ENCODE results near the gene UBE2O.

The UBE2O gene

DNA sequence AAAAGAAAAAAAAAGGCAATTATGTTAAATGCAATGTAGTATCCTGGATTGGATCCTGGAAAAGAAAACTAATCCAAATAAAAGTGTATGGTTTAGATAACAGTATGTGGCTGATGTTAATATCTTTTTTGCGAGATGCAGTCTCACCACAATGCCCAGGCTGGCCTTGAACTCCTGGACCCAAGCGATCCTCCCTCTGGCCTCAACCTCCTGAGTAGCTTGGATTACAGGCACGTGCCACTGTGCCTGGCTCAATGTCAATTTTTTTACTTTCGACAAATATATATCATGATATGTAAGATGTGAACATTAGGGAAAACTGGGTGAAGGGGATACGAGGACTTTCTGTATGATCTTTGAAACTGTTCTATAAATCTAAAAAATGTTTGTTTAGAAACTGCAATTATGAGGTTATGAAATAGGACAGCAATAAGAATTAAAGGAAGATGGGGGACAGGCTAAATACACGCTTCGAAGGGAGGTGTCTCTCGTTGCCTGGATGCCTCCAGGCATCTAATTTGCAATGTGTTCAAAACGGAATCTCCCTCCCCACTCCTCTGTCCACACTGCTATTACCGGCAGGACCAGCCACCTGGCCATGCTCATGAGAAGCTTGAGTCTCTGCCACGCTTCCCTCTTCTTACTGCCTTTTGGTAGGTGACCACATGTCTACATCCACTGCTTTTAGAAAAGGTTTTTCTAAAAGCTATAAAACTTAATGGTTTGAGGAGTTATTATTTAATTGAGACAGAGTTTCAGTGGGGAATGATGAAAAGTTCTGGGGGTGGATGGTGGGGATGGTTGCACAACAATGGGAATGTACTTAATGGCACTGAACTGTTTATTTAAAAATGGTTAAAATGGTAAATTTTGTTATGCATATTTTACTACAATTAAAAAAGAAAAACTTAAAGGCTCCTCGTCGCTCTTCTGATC lies 15.2 kb downstream of the UBE2O start:
- no peak for DNase-seq

DNA sequence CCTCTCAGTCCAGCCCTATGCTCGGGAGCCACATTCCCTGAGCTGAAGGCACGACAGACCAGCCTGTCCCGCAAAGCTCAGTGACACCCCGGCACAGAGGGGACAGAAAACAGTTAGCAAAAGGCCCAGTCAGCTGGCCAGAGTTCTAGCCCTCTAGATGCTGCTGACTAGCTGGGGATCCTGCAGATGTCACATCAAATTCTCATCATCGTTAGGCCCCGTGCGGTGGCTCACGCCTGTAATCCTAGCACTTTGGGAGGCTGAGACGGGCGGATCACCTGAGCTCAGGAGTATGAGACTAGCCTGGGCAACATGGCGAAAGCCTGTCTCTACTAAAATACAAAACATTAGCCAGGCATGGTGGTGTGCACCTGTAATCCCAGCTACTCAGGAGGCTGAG lies 17.2 kb downstream of the UBE2O start:
- DNase-seq: no peak

DNA sequence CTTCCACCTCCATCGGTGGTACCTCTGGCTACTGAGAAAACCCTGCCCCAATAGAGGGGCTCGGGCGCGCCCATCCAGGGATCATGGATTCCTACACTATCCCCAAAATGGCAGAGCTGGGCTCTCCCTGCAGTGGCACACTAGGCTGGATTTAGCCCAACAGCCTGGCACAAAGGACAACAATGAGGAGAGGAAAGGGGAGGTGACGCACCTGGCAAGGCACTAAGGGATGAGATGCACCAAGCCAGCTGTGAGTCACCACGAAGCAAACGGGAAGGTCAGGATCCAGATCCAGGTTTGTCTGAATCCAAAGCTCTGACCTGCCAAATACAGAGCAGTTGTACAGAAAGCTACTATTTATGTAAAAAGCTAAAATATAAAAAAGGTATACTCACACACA lies 18.1 kb downstream of the UBE2O start:
- DNase-seq: no peak

DNA sequence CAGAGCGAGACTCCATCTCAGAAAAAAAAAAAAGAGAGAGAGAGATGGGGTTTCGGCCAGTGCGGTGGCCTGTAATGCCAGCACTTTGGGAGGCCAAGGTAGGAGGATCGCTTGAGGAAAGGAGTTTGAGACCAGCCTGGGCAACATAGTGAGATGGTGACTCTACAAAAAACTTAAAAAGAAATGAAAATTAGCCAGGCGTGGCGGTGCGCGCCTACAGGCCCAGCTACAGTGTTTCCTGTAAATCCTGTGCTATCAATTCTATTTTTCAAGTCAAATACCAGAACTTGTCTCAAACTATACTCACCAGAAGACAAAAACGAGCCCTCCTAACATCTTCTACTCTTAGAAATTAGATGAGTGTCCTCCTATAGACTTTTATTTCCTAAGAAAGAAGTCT lies 19.3 kb downstream of the UBE2O start:
- no peak for DNase-seq

DNA sequence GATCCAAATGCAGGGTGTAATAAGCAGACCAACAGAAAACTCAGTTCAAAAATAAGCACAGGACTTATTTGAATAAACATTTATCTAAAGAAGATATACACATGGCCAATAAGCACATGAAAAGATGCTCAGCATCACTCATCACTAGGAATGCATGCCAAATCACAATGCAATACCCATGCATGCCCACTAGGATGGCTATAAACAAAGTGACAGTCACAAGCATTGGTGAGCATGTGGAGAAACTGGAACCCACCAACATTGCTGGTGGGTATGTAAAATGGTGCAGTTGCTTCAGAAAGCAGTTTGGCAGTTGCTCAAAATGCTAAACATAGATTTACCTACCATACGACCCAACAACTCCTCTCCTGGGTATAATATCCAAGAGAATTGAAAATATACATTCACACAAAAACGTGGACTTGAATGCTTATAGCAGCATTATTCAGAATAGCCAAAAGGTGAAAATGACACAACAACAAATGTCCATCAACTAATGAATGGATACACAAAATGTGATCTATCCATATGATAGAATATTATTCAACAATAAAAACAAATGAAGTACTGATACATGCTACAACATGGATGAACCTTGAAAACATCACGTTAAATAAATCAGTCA lies 20.1 kb downstream of the UBE2O start:
- no peak for DNase-seq

DNA sequence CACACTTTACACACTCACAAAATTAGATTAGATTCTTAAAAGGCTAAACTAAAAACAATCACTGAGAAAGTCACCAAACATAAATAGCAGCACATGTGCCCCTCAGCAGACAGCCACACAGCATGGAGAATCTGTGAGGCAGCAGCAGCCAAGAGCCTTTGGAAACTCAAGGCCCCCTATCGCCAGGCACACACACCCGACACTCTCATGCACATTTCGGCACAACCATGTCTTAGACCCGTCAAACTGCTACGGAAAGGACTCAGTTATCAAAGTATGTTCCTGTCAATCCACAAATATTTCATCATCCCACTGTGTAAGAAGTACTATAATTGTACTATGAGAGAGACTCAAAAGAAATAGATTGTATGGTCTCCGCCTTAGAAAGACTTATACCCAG lies 20.9 kb downstream of the UBE2O start:
- DNase-seq: no peak

DNA sequence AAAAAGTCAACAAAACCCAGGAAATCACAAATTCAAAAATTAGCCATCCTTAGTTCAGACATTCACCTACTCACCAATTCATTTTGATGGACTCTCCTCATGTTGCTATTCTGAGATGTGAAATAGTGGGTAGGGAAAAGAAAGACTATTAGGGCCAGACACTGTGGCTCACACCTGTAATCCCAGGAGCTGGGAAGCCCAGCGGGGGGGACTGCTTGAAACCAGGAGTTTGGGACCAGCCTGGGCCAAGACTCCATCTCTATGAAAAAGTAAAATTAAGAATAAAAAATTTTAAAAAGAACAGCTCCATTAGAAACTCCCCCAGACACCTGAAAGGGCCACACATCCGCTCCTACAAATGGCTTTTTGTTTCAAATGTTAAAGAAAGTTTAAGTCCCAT lies 21.4 kb downstream of the UBE2O start:
- no peak for DNase-seq

DNA sequence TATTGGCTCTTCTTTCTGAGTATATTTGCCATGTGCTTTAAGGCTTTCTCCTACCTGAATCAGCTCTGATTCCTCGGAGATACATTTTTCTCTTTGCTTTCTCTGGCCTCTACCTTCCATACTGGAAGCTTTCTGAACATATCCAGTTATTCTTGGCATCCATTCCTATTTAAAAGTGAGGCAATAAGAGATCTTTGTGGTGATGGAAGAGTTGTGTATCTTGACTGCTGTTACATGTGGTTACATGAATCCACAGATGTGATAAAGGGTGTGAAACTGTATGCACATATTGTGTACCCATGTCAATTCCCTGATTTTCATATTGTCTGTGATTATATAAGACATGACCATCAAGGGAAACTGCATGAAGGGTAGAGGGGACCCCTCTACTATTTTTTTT lies 24.4 kb downstream of the UBE2O start:
- DNase-seq: no peak

DNA sequence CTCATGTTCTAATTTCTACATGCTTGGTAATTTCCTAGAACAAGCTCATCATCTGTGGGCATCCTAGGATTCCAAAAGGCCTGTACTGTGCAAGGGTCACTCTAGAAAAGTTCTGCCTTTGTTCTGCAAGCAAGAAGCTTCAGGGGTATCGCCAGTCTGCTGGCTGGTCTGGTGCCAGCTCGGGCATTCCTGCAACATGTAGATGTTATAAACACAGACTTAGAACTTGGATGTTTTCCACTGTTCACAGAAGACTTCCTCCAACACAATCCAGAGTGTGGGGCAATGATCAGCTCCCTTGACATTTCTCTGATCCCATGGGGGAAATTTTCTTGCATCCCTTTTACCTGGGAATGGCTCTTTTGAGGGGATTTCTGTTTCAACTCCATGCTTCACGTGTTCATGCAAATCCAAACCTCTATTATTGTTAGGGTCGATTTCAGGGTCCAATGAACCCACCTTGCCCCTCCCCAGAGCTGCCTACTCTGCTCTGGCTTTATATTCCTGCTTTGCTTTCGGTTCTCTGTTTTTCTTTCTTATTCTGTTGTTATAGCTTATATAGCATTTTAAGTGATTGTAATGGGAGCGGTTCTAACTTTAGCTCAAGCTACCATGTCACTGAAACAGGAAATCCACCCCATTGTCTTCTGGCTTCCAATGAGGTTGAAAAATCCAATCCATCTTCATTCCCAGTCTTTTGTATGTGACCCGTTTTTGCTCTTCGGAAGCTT lies 25.3 kb downstream of the UBE2O start:
- no peak for DNase-seq

DNA sequence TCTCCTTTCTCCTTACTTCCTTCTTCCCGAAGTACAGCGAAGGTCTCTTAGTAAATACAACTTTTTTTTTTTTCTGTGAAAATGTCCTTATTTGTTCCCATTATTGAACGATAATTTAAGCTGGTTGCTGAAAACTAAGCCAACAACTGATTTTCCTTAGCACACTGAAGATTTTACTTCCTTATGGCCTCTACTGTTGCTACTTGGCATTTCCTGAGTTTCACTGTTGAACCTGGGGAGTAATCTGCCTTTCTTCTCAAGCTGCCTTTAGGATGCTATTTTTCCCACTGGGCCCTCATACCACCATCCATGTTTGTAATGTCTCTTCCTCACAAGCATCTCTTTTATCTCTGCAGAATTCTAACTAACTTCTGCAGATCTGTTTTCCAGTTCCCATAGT lies 26.1 kb downstream of the UBE2O start:
- DNase-seq: no peak

DNA sequence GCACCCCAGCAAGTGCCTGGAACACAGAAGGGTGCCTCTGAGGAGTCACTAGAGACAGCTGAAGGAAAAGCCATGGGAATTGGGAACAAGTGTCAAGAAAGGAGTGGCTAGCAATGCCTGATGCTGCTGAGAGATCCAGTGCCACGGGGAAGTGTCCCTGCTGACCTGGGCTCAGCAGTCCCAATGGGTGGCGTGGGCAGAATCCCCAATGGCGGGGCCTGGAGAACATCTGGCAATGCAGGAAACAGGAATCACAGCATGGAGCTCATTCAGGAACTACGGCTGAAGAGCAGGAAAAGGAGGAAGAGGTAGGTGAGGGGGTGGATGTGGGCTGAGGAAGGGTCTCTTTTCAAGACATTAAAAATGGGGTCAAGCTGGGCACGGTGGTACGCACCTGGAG lies 30.1 kb downstream of the UBE2O start:
- no peak for DNase-seq

DNA sequence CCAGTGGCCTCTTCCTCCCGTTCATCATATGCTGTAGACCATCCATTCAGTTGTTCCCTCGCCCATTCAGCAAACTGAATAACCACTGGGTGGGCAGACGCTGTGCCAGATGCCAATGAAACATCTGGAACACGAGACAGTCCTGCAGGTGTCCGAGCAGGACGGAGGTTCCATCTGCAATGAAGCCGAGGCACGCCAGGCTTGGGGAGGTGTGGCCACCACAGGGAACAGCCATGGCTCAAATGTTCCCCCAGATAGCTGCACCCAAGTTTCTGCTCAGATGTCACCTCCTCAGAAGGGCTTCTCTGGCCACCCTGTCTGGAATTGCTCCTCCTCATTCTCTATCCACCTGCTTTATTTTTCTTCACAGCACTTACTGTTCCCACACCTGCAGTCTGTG lies 30.5 kb downstream of the UBE2O start:
- DNase-seq: no peak

DNA sequence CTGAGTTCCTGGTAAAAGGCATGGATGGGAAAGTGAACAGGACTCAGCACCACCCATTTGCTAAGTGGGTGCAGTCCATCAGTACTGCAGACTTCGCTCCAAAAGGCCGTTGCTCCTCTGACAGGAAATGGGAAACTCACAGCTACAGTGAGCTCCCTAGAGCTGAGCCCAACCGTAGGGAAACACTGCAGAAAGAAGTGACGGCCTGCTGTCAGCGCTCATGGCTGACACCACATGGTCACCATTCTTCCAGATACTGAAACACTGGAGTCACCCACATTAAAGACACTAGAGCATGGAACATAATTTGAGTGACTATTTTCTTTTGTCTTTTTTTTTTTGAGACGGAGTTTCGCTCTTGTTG lies 31.9 kb downstream of the UBE2O start:
- DNase-seq: no peak

DNA sequence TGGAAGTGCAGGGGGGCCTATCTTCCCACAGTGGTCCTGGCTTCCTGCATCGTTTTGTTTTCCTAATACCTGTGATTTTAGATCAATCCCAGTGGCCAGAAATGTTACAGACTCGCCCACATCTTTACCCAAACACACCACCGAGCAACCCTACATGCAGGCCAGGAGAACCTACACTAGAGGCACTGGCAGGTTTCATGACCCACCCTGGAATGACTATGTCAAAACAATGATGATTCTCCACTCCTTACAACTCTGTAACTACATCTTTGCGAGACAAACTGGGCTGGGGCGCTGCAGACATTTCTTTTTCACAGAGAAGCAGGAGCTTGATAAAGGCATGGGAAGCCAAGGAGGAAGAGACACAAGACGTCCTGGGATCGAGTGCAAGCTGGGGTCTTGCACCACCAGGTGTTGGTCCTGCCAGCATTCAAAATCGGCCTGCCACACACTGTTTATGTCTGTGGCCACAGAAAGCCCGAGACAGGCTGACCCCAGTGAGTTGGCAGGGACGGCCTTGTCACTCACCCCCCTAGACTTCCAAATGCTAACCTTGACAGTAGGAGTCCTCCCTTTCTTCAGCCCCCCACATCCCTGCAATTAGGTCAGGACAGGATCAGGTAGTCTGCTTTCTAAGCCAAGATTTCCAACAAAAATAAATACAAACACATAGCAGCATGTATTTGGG lies 32.5 kb downstream of the UBE2O start:
- no peak for DNase-seq

DNA sequence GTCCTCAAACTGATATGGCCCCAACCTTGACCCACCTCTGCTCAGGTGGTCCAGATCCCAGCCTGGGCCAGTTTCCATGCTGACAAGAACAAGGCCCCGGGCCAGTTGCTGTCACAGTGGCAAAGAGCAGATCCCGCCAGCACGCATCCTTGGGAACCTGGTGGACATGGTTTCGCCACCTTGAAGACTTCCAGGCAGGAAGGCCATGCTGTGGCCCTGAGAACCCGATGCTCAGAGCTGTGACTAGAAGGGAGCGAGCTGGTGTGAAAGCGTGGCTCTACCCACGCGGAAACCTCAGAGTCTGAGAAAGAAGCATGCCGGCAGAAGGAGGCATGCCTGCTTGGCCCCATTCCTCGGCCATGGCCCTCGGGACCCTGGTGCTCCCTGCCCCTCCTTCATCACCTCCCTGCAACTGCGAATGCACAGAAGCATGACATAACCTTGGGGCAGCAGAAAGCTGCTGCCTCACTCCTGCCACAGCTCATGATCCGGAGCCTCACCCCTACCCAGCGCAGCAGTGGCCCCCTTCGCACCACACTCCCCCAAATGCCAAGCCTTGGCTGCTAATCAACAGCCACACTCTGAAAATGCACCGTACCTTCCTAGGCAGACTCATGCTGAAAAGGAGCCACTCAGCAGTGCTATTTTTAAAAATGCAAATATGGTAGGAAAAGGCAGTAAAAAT lies 33.2 kb downstream of the UBE2O start:
- no peak for DNase-seq

DNA sequence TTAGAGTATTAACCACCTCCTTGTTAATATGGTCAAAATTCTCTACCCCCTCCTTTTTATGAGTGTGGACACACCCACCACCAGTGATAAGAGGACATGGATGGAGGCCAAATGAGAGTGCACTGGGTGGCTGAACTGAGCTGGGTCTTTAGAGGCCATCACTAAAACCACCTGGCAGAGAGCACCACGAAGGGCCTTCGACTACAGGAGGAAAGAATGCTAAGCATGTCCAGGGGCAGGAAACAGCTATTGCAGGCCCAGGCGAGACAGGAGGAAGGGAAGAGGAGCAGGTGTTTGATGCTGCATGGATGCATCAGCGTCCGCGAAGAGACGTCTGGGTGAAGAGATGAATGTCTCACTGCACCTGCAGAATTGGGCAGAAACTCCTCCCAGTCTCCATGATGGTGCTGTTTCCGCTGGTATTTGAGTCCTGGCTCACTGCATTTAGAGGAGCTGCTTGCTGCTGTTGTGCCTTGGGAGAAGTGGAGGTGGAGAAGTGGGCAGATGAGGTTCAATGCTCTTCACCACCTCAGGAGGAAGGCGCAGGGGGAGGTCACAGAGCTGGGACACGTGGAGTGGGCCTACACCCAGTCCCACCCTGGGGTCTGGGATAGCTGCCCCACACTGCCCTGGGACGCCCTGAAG lies 35.3 kb downstream of the UBE2O start:
- peak; percentile 53 for DNase-seq

DNA sequence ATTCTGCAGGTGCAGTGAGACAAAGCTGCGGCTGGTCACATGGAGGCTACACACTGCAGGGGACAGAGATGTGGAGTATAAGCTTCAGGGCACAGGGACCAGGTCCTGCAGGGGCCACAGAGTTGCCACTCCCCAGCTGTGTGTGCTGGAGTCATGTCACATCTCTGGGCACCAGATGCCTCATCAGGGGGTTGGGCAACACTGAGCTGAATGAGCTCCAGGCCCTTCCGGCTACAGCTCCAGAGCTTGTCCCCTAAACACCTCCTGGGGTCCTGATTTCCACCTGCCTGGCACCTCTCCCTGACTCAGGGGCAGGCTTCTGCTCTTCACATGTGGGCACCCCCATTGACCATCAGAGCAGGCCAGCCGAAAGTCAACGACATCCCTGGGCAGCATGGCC lies 36.1 kb downstream of the UBE2O start:
- no peak for DNase-seq

DNA sequence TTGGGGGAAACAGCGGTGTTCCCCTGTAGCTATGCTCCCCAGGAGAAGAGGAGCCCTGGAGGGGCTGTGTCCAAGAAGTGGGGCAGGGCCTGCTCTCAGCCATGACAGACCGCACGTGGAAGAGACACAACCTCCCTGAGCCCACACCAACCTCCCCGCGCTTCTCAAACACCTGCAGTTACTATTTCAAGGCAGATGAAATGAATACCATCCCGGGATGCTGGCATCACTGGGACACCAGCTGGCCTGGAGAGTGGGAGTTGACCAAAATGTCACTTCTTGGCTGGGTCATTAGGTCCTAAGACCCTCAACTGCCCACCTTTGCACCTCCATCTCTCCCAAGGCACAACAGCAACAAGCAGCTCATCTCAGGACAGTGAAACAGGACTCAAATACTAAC lies 36.5 kb downstream of the UBE2O start:
- no peak for DNase-seq

DNA sequence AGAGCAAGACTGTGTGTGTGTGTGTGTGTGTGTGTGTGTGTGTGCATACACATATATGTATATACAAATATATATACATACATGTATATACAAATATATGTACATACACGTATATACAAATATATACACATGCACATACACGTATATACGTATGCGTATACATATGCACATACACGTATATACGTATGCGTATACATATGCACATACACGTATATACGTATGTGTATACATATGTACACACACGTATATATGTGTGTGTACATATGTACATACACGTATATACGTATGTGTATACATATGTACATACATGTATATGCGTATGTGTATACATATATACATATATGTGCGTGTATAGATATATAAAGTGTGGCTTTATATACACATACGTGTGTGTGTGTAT lies 37.2 kb downstream of the UBE2O start:
- DNase-seq: no peak

DNA sequence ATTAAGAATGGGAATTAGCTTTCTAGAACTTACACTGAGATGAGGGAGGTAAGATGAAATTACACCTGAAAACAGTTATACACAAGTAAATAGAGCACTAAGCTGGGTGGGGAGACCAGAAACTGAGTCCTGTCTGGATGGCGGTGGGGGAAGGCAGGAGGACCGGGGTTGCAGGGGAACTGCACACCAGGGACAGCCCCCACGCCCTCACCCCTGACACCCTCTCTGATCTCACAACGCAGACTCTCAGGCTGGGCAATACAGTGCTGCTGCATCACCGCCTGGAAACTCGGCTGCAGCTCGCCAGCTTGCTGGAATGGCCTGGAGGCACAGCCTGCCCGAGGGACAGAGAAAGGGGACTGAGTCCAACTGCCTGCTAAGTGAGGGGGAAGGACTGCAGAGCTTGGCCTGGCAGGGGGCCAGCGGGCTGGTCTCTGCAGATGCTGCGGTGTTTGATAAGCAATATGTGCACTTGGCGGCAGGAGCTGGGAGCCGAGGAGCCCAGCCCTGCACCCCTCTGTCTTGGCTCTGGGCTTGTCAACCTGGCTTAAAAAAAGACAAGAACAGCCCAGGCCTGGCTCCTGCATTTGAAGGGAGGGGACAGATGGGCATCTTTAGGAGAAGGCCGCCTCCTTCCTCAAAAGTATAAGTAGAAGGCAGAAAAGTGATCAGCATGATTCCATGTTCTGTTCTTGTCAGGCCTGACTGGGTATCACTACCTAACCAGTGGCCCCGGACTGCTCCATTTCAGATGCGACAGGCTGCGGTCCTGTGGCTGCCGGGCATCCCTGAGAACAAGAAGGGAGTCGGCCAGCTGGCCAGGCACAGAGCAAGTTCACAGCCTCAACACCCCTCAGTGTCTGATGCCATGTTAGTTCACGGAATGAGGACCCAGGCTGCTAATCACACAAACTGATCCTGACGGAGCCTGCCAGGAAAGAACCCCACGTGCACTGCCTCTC lies 38.3 kb downstream of the UBE2O start:
- peak; percentile 54 for DNase-seq

DNA sequence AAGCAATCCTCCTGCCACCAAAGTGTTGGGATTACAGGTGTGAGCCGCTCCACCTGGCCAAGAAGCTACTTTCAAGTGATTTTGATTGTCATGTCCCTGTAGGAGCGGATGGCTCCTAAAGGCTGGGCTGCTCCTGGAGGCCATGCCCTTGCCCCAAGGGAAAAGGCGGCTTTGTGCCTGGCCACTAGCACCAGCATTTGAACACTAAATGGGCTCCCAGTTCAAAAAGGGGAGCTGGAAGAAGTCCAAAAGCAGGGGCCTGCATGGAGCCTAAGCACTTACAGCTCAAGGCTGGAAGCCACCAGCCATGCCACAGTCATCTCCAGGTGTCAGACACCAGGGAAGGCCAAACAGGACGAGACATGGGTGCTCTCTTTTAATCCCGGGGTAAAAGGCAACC lies 41.7 kb downstream of the UBE2O start:
- DNase-seq: no peak
